Dendritic cell treated with granulocyte-macrophage colony-stimulating factor and Interleukin-4, amounts not matched to agents 40 ng/mL and 50 ng/mL, for 4 days (primary cell): ENCODE measurements around the gene SS18L1.

Source experiments
- H3K27ac Mint-ChIP-seq: one replicate; pipeline ENCODE4 v1.8.0; 2022; ENCODE audit warnings: mild to moderate bottlenecking, mixed read lengths
- H3K27me3 Mint-ChIP-seq: one replicate; pipeline ENCODE4 v1.8.0; 2022; ENCODE audit warnings: mild to moderate bottlenecking, mixed read lengths
- H3K36me3 Mint-ChIP-seq: one replicate; pipeline ENCODE4 v1.8.0; 2022; ENCODE audit warnings: low read depth, mixed read lengths
- H3K4me1 Mint-ChIP-seq: one replicate; pipeline ENCODE4 v1.8.0; 2022; ENCODE audit warnings: low read depth, mixed read lengths
- H3K4me3 Mint-ChIP-seq: one replicate; pipeline ENCODE4 v1.8.0; 2022; ENCODE audit warnings: mild to moderate bottlenecking, moderate library complexity, mixed read lengths
- H3K9me3 Mint-ChIP-seq: one replicate; pipeline ENCODE4 v1.8.0; 2022; ENCODE audit warnings: mixed read lengths
- intact Hi-C: fragments of 100-400 bp; cut with micrococcal nuclease; formaldehyde crosslinking; loops from one replicate; pipeline ENCODE4 v1.15.0; 2022

The SS18L1 gene

GRCh38 chr20:62222972-62223371, 79.4 kb downstream of the SS18L1 start:
- H3K4me3 Mint-ChIP-seq, result no peak overlapping the region
- peaks cover 72% of the 10 kb centered on the region for H3K27me3 Mint-ChIP-seq

GRCh38 chr20:62223571-62223970, 80.0 kb downstream of the SS18L1 start:
- Mint-ChIP-seq H3K9me3 (no peaks in the 10 kb centered on the region), H3K4me3 (no peak overlapping the region), H3K36me3 (no peaks in the 10 kb centered on the region), H3K4me1 (peaks cover 9% of the 10 kb centered on the region), H3K27ac (no peak overlapping the region), H3K27me3 (peaks cover 69% of the 10 kb centered on the region)
- intact Hi-C loops, result no loop called here

More at GRCh38 chr20:62222972-62223371, 79.4 kb downstream of the SS18L1 start:
- Mint-ChIP-seq H3K36me3 (no peaks in the 10 kb centered on the region), H3K4me1 (peaks cover 9% of the 10 kb centered on the region), H3K27ac (no peak overlapping the region), H3K9me3 (no peaks in the 10 kb centered on the region)
- intact Hi-C loops, result no loop called here

GRCh38 chr20:62224113-62224855, 80.7 kb downstream of the SS18L1 start:
- H3K27me3 Mint-ChIP-seq, result peaks cover 62% of the 10 kb centered on the region
- H3K36me3 Mint-ChIP-seq, result no peaks in the 10 kb centered on the region
- intact Hi-C loops, result no loop called here
- no peaks in the 10 kb centered on the region for H3K9me3 Mint-ChIP-seq
- H3K27ac Mint-ChIP-seq, result no peak overlapping the region
- H3K4me3 Mint-ChIP-seq, result no peak overlapping the region
- peaks cover 5% of the 10 kb centered on the region for H3K4me1 Mint-ChIP-seq

DNA sequence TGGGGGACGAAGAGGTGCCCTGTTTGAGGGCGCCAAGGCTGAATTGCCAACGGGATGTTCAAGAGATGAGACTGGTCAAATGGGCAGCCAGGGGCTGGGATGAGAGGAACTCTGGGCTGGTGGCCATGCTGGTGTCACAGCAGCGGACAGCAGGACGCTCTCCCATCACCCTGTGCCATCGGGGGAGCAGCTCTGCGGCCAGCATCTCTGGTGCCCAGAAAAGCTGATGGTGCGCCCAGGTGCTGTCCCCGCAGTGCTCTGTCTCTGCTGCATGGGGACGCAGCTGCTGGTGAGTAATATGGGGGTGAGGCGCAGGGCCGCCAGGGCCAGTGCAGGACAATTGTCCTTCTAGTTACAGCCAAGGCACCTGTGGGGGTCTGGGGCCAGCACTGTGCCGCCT, 81.5 kb downstream of the SS18L1 start:
- H3K4me3 Mint-ChIP-seq, result no peak overlapping the region
- H3K36me3 Mint-ChIP-seq, result no peaks in the 10 kb centered on the region
- no peaks in the 10 kb centered on the region for H3K4me1 Mint-ChIP-seq
- intact Hi-C loops, result no loop called here
- H3K9me3 Mint-ChIP-seq, result no peaks in the 10 kb centered on the region
- peaks cover 58% of the 10 kb centered on the region for H3K27me3 Mint-ChIP-seq
- H3K27ac Mint-ChIP-seq, result no peak overlapping the region

DNA sequence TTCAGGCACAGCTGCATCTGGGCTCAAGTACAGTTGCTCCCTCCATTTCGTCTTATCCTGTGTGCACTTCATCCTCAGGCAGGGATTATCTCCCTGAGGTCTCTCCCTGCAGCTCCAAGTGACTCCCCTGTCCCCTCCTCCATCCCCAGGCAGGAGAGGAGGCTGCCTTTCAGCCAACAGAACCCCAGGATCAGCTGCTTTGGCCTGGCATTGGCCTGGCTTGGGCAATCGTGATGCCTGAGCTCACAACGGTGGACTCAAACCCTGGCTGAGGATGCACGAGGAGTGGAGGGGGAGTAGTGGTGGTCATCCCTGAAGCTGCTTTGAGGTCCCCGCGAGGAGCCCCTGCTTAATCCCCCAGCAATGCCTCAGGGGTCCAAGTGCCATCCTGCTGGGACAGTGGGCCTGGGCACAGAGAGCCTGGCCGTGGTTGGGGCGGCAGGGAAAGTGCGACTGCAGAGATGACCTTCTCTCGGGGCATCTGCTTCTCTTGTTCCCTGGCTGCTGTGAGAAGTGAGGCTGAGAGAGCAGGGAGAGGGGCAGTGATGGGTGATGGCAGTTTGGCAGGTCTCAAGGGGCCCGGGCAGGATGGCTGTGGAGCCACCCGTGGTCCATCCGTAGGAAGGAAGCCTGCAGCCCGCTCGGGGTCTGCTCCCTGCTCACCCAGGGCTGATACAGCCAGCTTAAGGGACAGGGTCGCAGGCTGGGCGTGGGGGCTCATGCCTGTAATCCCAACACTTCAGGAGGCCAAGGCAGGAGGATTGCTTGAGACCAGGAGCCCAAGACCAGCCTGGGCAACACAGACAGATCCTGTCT, 82.5 kb downstream of the SS18L1 start:
- no peaks in the 10 kb centered on the region for H3K4me1 Mint-ChIP-seq
- no peak overlapping the region for H3K4me3 Mint-ChIP-seq
- H3K27ac Mint-ChIP-seq, result no peak overlapping the region
- no peaks in the 10 kb centered on the region for H3K36me3 Mint-ChIP-seq
- H3K27me3 Mint-ChIP-seq, result peaks cover 50% of the 10 kb centered on the region
- no peaks in the 10 kb centered on the region for H3K9me3 Mint-ChIP-seq
- intact Hi-C loops, result no loop called here

DNA sequence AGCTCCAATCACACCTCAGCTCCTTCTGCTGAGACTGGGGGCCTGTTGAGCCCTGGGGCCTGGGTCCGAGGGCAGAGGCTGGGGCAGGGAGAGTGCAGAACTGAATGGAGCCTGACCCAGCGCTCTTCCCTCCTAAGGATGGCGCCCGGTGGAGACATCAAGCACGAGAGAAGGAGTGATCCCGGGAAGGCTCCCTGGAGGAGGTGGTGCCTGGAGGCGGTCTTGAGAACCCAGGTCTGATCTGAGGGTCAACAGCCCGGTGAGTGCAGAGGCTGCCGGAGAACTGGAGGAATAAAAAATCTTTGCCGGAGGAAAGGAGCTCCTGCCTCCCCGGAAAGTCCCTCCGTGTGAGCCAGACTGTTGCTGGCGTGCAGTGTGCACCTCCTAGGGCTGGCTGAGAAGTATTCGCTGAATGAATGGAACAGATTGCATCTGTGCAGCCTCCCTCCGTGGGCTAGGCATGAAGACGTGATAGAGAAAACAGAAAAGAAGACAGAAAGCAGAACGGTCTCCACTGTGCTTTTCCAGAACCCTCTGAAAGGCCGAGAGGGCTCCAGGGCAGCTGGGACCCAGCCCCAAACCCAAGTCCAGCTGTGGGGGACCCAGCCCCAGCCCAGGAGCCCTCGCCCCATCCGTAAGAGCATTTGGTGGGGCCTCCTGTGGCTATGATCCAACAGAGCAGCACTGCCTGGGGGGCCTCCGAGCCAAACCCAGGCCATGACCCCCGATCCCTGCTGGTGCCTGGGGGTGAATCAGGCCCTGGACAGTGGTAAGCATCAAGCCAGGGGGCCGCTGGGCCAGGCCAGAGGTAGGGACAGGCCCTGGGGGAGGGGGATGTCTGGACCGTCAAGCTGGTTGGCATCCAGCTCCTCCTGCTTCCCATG, 83.4 kb downstream of the SS18L1 start:
- no peak overlapping the region for H3K27ac Mint-ChIP-seq

GRCh38 chr20:62227591-62227976, 84.0 kb downstream of the SS18L1 start:
- H3K4me1 Mint-ChIP-seq, result no peaks in the 10 kb centered on the region
- intact Hi-C loops, result no loop called here
- H3K36me3 Mint-ChIP-seq, result no peaks in the 10 kb centered on the region
- H3K4me3 Mint-ChIP-seq, result no peak overlapping the region
- peaks cover 38% of the 10 kb centered on the region for H3K27me3 Mint-ChIP-seq
- no peak overlapping the region for H3K27ac Mint-ChIP-seq
- H3K9me3 Mint-ChIP-seq, result no peaks in the 10 kb centered on the region

More for the DNA sequence above, 83.4 kb downstream of the SS18L1 start:
- intact Hi-C loops, result no loop called here
- no peaks in the 10 kb centered on the region for H3K36me3 Mint-ChIP-seq
- H3K4me1 Mint-ChIP-seq, result no peaks in the 10 kb centered on the region
- no peak overlapping the region for H3K4me3 Mint-ChIP-seq
- no peaks in the 10 kb centered on the region for H3K9me3 Mint-ChIP-seq
- peaks cover 41% of the 10 kb centered on the region for H3K27me3 Mint-ChIP-seq

DNA sequence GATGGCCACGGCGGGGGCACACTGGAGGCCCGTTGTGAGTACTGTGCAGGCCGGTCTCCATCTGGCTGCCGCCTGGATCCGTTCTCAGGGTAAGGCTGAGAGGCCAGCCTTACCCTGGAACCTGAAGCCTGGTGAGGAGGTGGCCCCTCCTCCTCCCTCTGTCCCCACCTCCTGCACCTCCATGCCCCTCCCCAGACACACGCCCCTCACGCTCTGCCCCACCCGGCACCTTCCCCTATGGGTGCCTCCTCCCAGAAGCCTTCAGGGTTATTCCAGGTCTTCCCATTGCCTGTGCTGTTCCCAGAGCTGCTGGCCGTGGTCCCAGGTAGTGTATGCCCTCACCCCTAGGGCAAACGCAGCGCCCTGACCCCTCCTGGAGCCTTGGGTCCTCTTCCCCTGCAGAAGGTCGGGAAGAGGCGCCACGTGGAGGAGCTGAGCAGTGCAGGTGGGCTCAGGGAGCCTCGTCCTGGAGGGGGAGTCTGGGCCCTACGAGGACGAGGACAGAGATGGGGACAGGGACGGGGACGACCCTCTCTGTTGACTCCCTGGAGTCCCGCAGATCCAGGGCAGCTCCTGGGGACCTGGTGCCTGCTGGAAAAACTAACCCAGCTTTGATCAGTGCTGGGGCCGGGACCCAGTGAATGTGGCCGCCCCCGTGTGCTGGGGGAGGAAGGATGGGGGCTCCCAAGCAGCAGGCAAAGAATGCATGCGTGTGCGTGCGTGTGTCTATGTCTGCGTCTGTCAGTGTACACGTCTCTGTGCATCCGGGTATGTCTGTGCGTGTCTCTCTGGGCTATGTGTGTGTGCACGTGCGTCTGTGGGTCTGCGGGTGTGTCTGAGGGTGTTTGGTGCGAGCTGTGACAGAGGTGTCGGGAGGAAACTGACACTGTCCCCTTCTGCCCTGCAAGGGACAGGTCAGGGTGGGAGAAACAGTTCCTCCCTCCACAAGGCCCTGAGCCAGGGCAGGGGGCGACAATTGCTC, 84.7 kb downstream of the SS18L1 start:
- intact Hi-C loops, result no loop called here
- no peaks in the 10 kb centered on the region for H3K4me1 Mint-ChIP-seq
- H3K9me3 Mint-ChIP-seq, result no peaks in the 10 kb centered on the region
- H3K27me3 Mint-ChIP-seq, result peaks cover 33% of the 10 kb centered on the region
- no peaks in the 10 kb centered on the region for H3K36me3 Mint-ChIP-seq
- no peak overlapping the region for H3K27ac Mint-ChIP-seq
- no peak overlapping the region for H3K4me3 Mint-ChIP-seq

DNA sequence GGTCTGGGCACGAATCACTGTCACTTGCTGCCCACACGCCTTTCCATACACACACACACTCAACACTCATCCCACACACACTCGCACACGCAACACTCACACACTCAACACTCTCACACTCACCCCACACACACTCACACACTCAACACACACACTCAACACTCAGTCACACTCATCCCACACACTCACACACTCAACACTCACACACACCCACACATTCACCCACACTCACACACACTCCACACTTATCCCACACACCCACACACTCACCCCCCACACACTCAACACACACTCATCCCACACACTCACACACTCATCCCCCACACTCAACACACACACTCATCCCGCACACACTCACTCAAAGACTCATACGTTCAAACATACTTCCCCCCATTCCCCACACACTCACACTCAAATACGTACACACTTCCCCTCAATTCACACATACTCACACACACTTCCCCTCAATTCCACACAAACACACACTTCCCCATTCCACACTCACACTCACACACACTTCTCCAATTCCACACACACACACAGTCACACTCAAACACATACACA, 85.5 kb downstream of the SS18L1 start:
- peaks cover 7% of the 10 kb centered on the region for H3K9me3 Mint-ChIP-seq
- H3K27ac Mint-ChIP-seq, result no peak overlapping the region
- H3K36me3 Mint-ChIP-seq, result no peaks in the 10 kb centered on the region
- no peaks in the 10 kb centered on the region for H3K4me1 Mint-ChIP-seq
- peaks cover 30% of the 10 kb centered on the region for H3K27me3 Mint-ChIP-seq
- H3K4me3 Mint-ChIP-seq, result no peak overlapping the region
- intact Hi-C loops, result no loop called here

GRCh38 chr20:62229667-62230066, 86.1 kb downstream of the SS18L1 start:
- no peak overlapping the region for H3K4me3 Mint-ChIP-seq
- intact Hi-C loops, result no loop called here
- H3K36me3 Mint-ChIP-seq, result no peaks in the 10 kb centered on the region
- H3K27me3 Mint-ChIP-seq, result peaks cover 28% of the 10 kb centered on the region
- H3K9me3 Mint-ChIP-seq, result peaks cover 7% of the 10 kb centered on the region
- no peak overlapping the region for H3K27ac Mint-ChIP-seq
- no peaks in the 10 kb centered on the region for H3K4me1 Mint-ChIP-seq

DNA sequence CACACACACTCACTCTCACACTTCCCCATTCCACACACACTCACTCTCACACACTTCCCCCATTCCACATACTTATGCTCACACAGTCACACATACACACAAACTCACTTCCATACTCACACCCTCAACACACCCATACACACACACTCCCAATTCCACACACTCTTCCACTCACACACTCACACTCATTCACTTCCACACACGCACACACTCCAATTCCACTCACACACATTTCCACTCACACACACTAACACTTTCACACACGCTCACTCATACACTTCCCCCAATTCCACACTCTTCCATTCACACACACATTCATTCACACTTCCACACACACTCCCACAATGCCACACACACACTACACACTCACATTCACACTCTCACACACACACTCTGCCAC, 86.7 kb downstream of the SS18L1 start:
- intact Hi-C loops, result no loop called here
- Mint-ChIP-seq H3K4me3 (no peak overlapping the region), H3K36me3 (no peaks in the 10 kb centered on the region), H3K27me3 (peaks cover 28% of the 10 kb centered on the region), H3K27ac (no peak overlapping the region), H3K4me1 (no peaks in the 10 kb centered on the region), H3K9me3 (peaks cover 7% of the 10 kb centered on the region)

DNA sequence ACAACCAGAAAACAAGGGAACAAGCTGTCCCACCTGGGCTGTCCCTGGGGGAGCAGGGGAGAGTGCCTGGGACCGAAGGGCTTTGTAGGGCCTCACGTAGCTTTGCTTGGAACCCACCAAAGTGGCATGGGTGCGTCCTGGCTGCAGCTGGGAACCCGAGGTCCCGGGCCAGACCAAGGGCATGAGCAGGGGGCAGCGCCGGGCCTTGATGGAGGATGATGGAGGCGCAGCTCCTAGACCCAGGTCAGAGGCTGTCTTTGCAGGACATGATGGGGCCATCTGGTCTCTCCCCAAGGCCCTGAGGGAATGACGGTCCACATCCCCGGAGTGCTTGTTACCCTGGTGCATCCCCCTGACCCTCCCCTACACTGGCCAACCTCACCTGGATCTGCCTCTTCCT, 87.1 kb downstream of the SS18L1 start:
- no peak overlapping the region for H3K4me3 Mint-ChIP-seq
- H3K27ac Mint-ChIP-seq, result no peak overlapping the region
- peaks cover 26% of the 10 kb centered on the region for H3K27me3 Mint-ChIP-seq
- H3K4me1 Mint-ChIP-seq, result no peaks in the 10 kb centered on the region
- peaks cover 7% of the 10 kb centered on the region for H3K9me3 Mint-ChIP-seq
- H3K36me3 Mint-ChIP-seq, result no peaks in the 10 kb centered on the region
- intact Hi-C loops, result no loop called here

GRCh38 chr20:62231292-62231691, 87.7 kb downstream of the SS18L1 start:
- no peaks in the 10 kb centered on the region for H3K4me1 Mint-ChIP-seq
- H3K36me3 Mint-ChIP-seq, result no peaks in the 10 kb centered on the region
- intact Hi-C loops, result no loop called here
- no peak overlapping the region for H3K27ac Mint-ChIP-seq
- H3K27me3 Mint-ChIP-seq, result peaks cover 25% of the 10 kb centered on the region
- H3K9me3 Mint-ChIP-seq, result peaks cover 7% of the 10 kb centered on the region
- no peak overlapping the region for H3K4me3 Mint-ChIP-seq
